IMR-90 (cell line): ENCODE measurements around the gene DDHD1. TPM values are rescaled to one million over a fixed set of nuclear protein-coding genes. Genes with fewer than 3 reads are reported as not detected.

Experiments
- ATAC-seq: fragments of 200-7000 bp; cut with Tn5 transposase; 2 replicates; pipeline ENCODE4 v1.9.1; 2020; ENCODE audit warnings: low read depth, mild to moderate bottlenecking, moderate library complexity
- BruUV-seq: library from RNA; stranded (reverse); fragments of 400-500 nt; replicated peaks from 2 replicates; lab custom pipeline; 2021; lab: Mats Ljungman, UMichigan
- CTCF ChIA-PET: fragments of 300-600 bp; formaldehyde crosslinking; extraction: SDS; loops from one replicate; lab custom pipeline; 2021; ENCODE audit warnings: antibody characterized with exemption; lab: Yijun Ruan, JAX
- POLR2A ChIA-PET: fragments of 300-600 bp; sonication (Branson Sonifier 250); formaldehyde crosslinking; loops from one replicate; lab custom pipeline; 2022; ENCODE audit warnings: antibody characterized with exemption; ENCODE audit not compliant: unreplicated experiment; lab: Charles Lee
- DNase-seq: peaks from one replicate; pipeline ENCODE4 v3.0.0; 2013
- H2AFZ ChIP-seq: replicated peaks from 2 replicates; pipeline ENCODE3; 2013; ENCODE audit warnings: low read length, mild to moderate bottlenecking; ENCODE audit not compliant: poor library complexity
- H2AK5ac ChIP-seq: 2 replicates; pipeline ENCODE4 v1.6.1; 2013; ENCODE audit warnings: low read depth, low read length, inconsistent platforms
- H2AK9ac ChIP-seq: replicated peaks from 2 replicates; pipeline ENCODE3; 2013; ENCODE audit warnings: mild to moderate bottlenecking, low read depth, low read length, moderate library complexity; ENCODE audit not compliant: poor library complexity
- H2BK120ac ChIP-seq: 2 replicates; pipeline ENCODE4 v1.6.1; 2013; ENCODE audit warnings: low read depth, low read length, inconsistent platforms
- H2BK15ac ChIP-seq: 3 replicates; pipeline ENCODE4 v1.6.1; 2013; ENCODE audit warnings: low read depth, low read length, inconsistent platforms
- H2BK20ac ChIP-seq: 2 replicates; pipeline ENCODE4 v1.6.1; 2013; ENCODE audit warnings: low read depth, mild to moderate bottlenecking, inconsistent platforms, low read length, moderate library complexity
- H2BK5ac ChIP-seq: 2 replicates; pipeline ENCODE4 v1.6.1; 2013; ENCODE audit warnings: mild to moderate bottlenecking, low read depth, low read length, inconsistent platforms; ENCODE audit not compliant: poor library complexity, severe bottlenecking
- H3K14ac ChIP-seq: replicated peaks from 2 replicates; pipeline ENCODE4 v1.6.1; 2013; ENCODE audit warnings: low read depth, low read length, inconsistent platforms
- H3K18ac ChIP-seq: 2 replicates; pipeline ENCODE4 v1.6.1; 2013; ENCODE audit warnings: low read depth, low read length, control low read depth
- H3K23ac ChIP-seq: 2 replicates; pipeline ENCODE4 v1.6.1; 2013; ENCODE audit warnings: low read depth, low read length, inconsistent platforms
- H3K27ac ChIP-seq: 2 replicates; pipeline ENCODE4 v1.5.1; 2013; ENCODE audit warnings: mild to moderate bottlenecking, control low read depth, low read length; ENCODE audit not compliant: insufficient read depth
- H3K27me3 ChIP-seq: 2 replicates; pipeline ENCODE4 v1.6.1; 2013; ENCODE audit warnings: low read length; ENCODE audit not compliant: control insufficient read depth, insufficient read depth
- H3K36me3 ChIP-seq: 2 replicates; pipeline ENCODE4 v1.6.1; 2013; ENCODE audit warnings: low read length, mixed read lengths; ENCODE audit not compliant: control insufficient read depth, insufficient read depth
- H3K4ac ChIP-seq: 2 replicates; pipeline ENCODE4 v1.6.1; 2013; ENCODE audit warnings: low read depth, low read length, inconsistent platforms
- H3K4me1 ChIP-seq: 2 replicates; pipeline ENCODE4 v1.6.1; 2013; ENCODE audit warnings: low read length, mixed read lengths; ENCODE audit not compliant: control insufficient read depth, insufficient read depth
- H3K4me2 ChIP-seq: 2 replicates; pipeline ENCODE4 v1.6.1; 2013; ENCODE audit warnings: low read depth, mild to moderate bottlenecking, control low read depth, low read length, moderate library complexity
- H3K4me3 ChIP-seq: 2 replicates; pipeline ENCODE4 v1.5.1; 2013; ENCODE audit warnings: low read depth, mild to moderate bottlenecking, control low read depth, low read length, moderate library complexity; ENCODE audit not compliant: insufficient read depth
- H3K56ac ChIP-seq: 2 replicates; pipeline ENCODE4 v1.6.1; 2013; ENCODE audit warnings: low read length, inconsistent platforms; ENCODE audit not compliant: insufficient read depth; ENCODE audit errors: extremely low read depth
- H3K79me1 ChIP-seq, 2 experiments: 2 replicates each; pipeline ENCODE4 v1.6.1; 2013; ENCODE audit warnings: low read length in 2 of 2, inconsistent platforms in 1 of 2, low read depth in 1 of 2
- H3K9ac ChIP-seq: 2 replicates; pipeline ENCODE4 v1.6.1; 2013; ENCODE audit warnings: low read depth, low read length, control low read depth
- H3K9me1 ChIP-seq: 2 replicates; pipeline ENCODE4 v1.6.1; 2013; ENCODE audit warnings: low read length, inconsistent platforms; ENCODE audit not compliant: insufficient read depth
- H3K9me3 ChIP-seq: 2 replicates; pipeline ENCODE4 v1.6.1; 2013; ENCODE audit warnings: low read length; ENCODE audit not compliant: control insufficient read depth, insufficient read depth
- H4K20me1 ChIP-seq: 2 replicates; pipeline ENCODE4 v1.6.1; 2013; ENCODE audit warnings: low read length, inconsistent platforms; ENCODE audit not compliant: insufficient read depth
- H4K5ac ChIP-seq: 2 replicates; pipeline ENCODE4 v1.6.1; 2013; ENCODE audit warnings: mild to moderate bottlenecking, low read depth, low read length, control low read depth
- H4K8ac ChIP-seq, 2 experiments: 2 replicates each; pipeline ENCODE4 v1.6.1; 2013; ENCODE audit warnings: low read depth in 2 of 2, low read length in 2 of 2, control low read depth in 1 of 2, inconsistent platforms in 1 of 2
- H4K91ac ChIP-seq: 2 replicates; pipeline ENCODE4 v1.6.1; 2013; ENCODE audit warnings: low read depth, low read length, inconsistent platforms; ENCODE audit not compliant: insufficient read depth
- BHLHE40 ChIP-seq: fragments of 150-350 bp; IDR thresholded peaks from 2 replicates; pipeline ENCODE4 v1.6.1; 2016; ENCODE audit warnings: mild to moderate bottlenecking, low read depth, low read length
- CEBPB ChIP-seq: IDR thresholded peaks from 2 replicates; pipeline ENCODE4 v1.6.1; 2012; ENCODE audit warnings: low read depth, low read length, improper control_type of control experiment
- CHD1 ChIP-seq: IDR thresholded peaks from 2 replicates; pipeline ENCODE4 v1.6.1; 2012; ENCODE audit warnings: low read depth, low read length, improper control_type of control experiment
- FOS ChIP-seq: fragments of 150-350 bp; IDR thresholded peaks from 2 replicates; pipeline ENCODE4 v1.6.1; 2016; ENCODE audit warnings: low read depth, low read length
- MAFK ChIP-seq: IDR thresholded peaks from 2 replicates; pipeline ENCODE4 v1.6.1; 2012; ENCODE audit warnings: low read depth, low read length, improper control_type of control experiment
- MAZ ChIP-seq: IDR thresholded peaks from 2 replicates; pipeline ENCODE4 v1.6.1; 2012; ENCODE audit warnings: low read depth, mild to moderate bottlenecking, low read length, improper control_type of control experiment, moderate library complexity, borderline replicate concordance
- MXI1 ChIP-seq: IDR thresholded peaks from 2 replicates; pipeline ENCODE4 v1.6.1; 2012; ENCODE audit warnings: low read depth, mild to moderate bottlenecking, low read length, moderate library complexity, borderline replicate concordance
- NFE2L2 ChIP-seq: fragments of 150-350 bp; IDR thresholded peaks from 2 replicates; pipeline ENCODE4 v1.6.1; 2016; ENCODE audit warnings: low read depth, mild to moderate bottlenecking, low read length
- POLR2A ChIP-seq: IDR thresholded peaks from 2 replicates; pipeline ENCODE4 v1.6.1; 2012; ENCODE audit warnings: mild to moderate bottlenecking, low read depth, low read length
- RAD21 ChIP-seq: IDR thresholded peaks from 2 replicates; pipeline ENCODE4 v1.6.1; 2012; ENCODE audit warnings: low read length, improper control_type of control experiment
- RCOR1 ChIP-seq: IDR thresholded peaks from 2 replicates; pipeline ENCODE4 v1.6.1; 2012; ENCODE audit warnings: mild to moderate bottlenecking, low read length, improper control_type of control experiment; ENCODE audit not compliant: insufficient replicate concordance
- RFX5 ChIP-seq: IDR thresholded peaks from 2 replicates; pipeline ENCODE4 v1.8.0; 2012; ENCODE audit warnings: low read depth, mild to moderate bottlenecking, low read length, moderate library complexity
- SMC3 ChIP-seq: fragments of 150-350 bp; IDR thresholded peaks from 2 replicates; pipeline ENCODE4 v1.6.1; 2016; ENCODE audit warnings: low read depth, mild to moderate bottlenecking, antibody characterized with exemption, low read length, moderate library complexity
- dilution Hi-C: fragments of 300-500 bp; cut with HindIII; formaldehyde crosslinking; loops from one replicate; pipeline ENCODE4 v1.14.3; 2018; ENCODE audit warnings: low sequenced_read_pairs; ENCODE audit not compliant: unreplicated experiment
- in situ Hi-C: fragments of 300-500 bp; cut with MboI; formaldehyde crosslinking; loops from 3 replicates; pipeline ENCODE4 v1.14.3; 2019; ENCODE audit warnings: low sequenced_read_pairs, inconsistent platforms, mixed read lengths
- intact Hi-C: fragments of 100-400 bp; cut with micrococcal nuclease; formaldehyde crosslinking; loops from 2 replicates; pipeline ENCODE4 v1.10.0; 2022
- polyA plus RNA-seq, 3 experiments: library from polyadenylated mRNA; depleted of rRNA; stranded (reverse); fragments of >200 nt; gene quantifications; 2 replicates each; pipeline ENCODE4 v1.2.3, GENCODE V29; 2012; ENCODE audit warnings: low replicate concordance in 1 of 3
- total RNA-seq: library from RNA; depleted of rRNA; stranded (reverse); fragments of >200 nt; gene quantifications from 2 replicates; pipeline ENCODE4 v1.2.3, GENCODE V29; 2012
- TF ChIP-seq, protein P1 (sequence below): fragments of 150-350 bp; IDR thresholded peaks from 2 replicates; pipeline ENCODE4 v1.6.1; 2017; ENCODE audit warnings: mild to moderate bottlenecking, antibody characterized with exemption, low read length, low read depth
- TF ChIP-seq, protein P2 (sequence below): conservative IDR thresholded peaks from 2 replicates; pipeline ENCODE4 v1.5.1; 2012; ENCODE audit warnings: mild to moderate bottlenecking, low read depth, low read length, improper control_type of control experiment
- TF ChIP-seq, protein P3 (sequence below): fragments of 150-350 bp; IDR thresholded peaks from 2 replicates; pipeline ENCODE4 v1.6.1; 2016; ENCODE audit warnings: low read depth, mild to moderate bottlenecking, low read length, moderate library complexity, borderline replicate concordance

Gene DDHD1
- total and polyA plus RNA-seq, 2 of the 4 experiments (the other 2 are of a cell fraction): 4.5 to 9.0 TPM

DNA sequence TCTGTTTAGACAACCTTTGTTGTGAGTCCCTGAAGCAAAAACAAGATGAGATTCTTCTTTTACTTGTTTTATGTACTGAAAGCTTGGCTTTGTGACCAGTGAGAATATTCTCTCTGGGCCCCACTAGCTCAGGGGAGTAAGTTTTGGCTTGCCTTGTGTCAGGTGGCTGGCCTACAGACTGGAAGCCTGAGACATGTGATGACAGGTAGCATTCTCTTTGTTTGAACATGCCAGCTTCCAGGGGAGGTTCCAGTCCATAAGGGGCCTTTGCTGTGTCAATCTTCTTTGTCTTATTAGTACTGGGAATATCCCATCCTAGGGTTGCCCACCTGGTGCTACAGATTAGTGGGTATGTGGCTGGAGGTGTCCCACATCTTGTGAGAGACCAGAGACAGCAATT, 136.2 kb downstream of the DDHD1 start:
- H3K27ac ChIP-seq: no peak overlapping the region
- H3K4me3 ChIP-seq: no peak overlapping the region
- no peak overlapping the region for H3K9ac ChIP-seq
- H3K4ac ChIP-seq: peak overlapping the region; percentile 42; the same call in 1 of the 2 replicates
- in situ Hi-C loops (no loop called here), intact Hi-C loops (no loop called here), dilution Hi-C loops (no loop called here)
- no peak overlapping the region for H2AFZ ChIP-seq
- H3K27me3 ChIP-seq: no peaks in the 10 kb centered on the region
- H2BK5ac ChIP-seq: no peak overlapping the region
- H2AK9ac ChIP-seq: no peak overlapping the region
- no peak for ATAC-seq
- BruUV-seq: no TSS peak
- ChIA-PET CTCF (no interaction called here), POLR2A (no interaction called here)
- 0 out of 2 replicates have a peak overlapping the region, but pooled peaks have one; percentile 20 for H2BK20ac ChIP-seq
- DNase-seq: no peak
- TF ChIP-seq, protein P1, sequence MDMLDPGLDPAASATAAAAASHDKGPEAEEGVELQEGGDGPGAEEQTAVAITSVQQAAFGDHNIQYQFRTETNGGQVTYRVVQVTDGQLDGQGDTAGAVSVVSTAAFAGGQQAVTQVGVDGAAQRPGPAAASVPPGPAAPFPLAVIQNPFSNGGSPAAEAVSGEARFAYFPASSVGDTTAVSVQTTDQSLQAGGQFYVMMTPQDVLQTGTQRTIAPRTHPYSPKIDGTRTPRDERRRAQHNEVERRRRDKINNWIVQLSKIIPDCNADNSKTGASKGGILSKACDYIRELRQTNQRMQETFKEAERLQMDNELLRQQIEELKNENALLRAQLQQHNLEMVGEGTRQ: no peak
- TF ChIP-seq RCOR1 (no peak), NFE2L2 (no peak), POLR2A (no peak), MXI1 (no peak), RAD21 (no peak), SMC3 (no peak), CHD1 (no peak), MAFK (no peak), BHLHE40 (no peak), FOS (no peak), MAZ (no peak), RFX5 (no peak), CEBPB (no peak)
- TF ChIP-seq, protein P2, sequence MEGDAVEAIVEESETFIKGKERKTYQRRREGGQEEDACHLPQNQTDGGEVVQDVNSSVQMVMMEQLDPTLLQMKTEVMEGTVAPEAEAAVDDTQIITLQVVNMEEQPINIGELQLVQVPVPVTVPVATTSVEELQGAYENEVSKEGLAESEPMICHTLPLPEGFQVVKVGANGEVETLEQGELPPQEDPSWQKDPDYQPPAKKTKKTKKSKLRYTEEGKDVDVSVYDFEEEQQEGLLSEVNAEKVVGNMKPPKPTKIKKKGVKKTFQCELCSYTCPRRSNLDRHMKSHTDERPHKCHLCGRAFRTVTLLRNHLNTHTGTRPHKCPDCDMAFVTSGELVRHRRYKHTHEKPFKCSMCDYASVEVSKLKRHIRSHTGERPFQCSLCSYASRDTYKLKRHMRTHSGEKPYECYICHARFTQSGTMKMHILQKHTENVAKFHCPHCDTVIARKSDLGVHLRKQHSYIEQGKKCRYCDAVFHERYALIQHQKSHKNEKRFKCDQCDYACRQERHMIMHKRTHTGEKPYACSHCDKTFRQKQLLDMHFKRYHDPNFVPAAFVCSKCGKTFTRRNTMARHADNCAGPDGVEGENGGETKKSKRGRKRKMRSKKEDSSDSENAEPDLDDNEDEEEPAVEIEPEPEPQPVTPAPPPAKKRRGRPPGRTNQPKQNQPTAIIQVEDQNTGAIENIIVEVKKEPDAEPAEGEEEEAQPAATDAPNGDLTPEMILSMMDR: no peak
- TF ChIP-seq, protein P3, sequence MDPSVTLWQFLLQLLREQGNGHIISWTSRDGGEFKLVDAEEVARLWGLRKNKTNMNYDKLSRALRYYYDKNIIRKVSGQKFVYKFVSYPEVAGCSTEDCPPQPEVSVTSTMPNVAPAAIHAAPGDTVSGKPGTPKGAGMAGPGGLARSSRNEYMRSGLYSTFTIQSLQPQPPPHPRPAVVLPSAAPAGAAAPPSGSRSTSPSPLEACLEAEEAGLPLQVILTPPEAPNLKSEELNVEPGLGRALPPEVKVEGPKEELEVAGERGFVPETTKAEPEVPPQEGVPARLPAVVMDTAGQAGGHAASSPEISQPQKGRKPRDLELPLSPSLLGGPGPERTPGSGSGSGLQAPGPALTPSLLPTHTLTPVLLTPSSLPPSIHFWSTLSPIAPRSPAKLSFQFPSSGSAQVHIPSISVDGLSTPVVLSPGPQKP: no peak
- H3K9me3 ChIP-seq: no peaks in the 10 kb centered on the region
- H3K4me1 ChIP-seq: peaks cover 15% of the 10 kb centered on the region
- peak overlapping the region; percentile 43; the same call in 1 of the 2 replicates for H2AK5ac ChIP-seq
- H4K8ac ChIP-seq: no peak overlapping the region
- peaks cover 7% of the 10 kb centered on the region; the same call in 1 of the 2 replicates for H3K9me1 ChIP-seq
- no peaks in the 10 kb centered on the region for H3K79me1 ChIP-seq
- H4K91ac ChIP-seq: 0 out of 2 replicates have a peak overlapping the region, but pooled peaks have one; percentile 20
- peak overlapping the region; percentile 87 for H3K18ac ChIP-seq
- H3K14ac ChIP-seq: 0 out of 2 replicates have a peak overlapping the region, but pooled peaks have one; percentile 68
- peak overlapping the region; percentile 86 for H4K5ac ChIP-seq
- H2BK15ac ChIP-seq: no peak overlapping the region
- H4K20me1 ChIP-seq: no peaks in the 10 kb centered on the region
- H3K36me3 ChIP-seq: no peaks in the 10 kb centered on the region
- no peak overlapping the region; the same call in 1 of the 2 replicates for H3K23ac ChIP-seq
- H3K4me2 ChIP-seq: no peak overlapping the region
- H3K56ac ChIP-seq: no peak overlapping the region
- H2BK120ac ChIP-seq: peak overlapping the region; percentile 26; the same call in 1 of the 2 replicates
